M059J (cell line): ENCODE measurements around the gene NRN1. TPM values are rescaled to one million over a fixed set of nuclear protein-coding genes. Genes with fewer than 3 reads are reported as not detected.
"Not testable (repeated sequence)": the region's sequence is repeated elsewhere in the genome, so short reads cannot be mapped to it uniquely, and the experiment has no call there.

Source experiments
- DNase-seq: peaks from one replicate; pipeline ENCODE4 v3.0.0-alpha.2; 2012; ENCODE audit warnings: low read depth
- total RNA-seq: library from RNA; depleted of rRNA; stranded (reverse); fragments of >200 nt; shearing (Covaris generic); gene quantifications from 2 replicates; pipeline ENCODE4 v1.2.3, GENCODE V29; 2014

NRN1 gene
- total RNA-seq, 1 experiment from 2014 or later: 105 TPM

- no peak for DNase-seq
These were observed 22.3 kb downstream of the NRN1 start for GRCh38 chr6:5984150-5985089.

GRCh38 chr6:5981126-5982026 is 25.3 kb downstream of the NRN1 start:
- DNase-seq: peak; percentile 98

- peak; percentile 46 for DNase-seq
These were observed 26.9 kb downstream of the NRN1 start for GRCh38 chr6:5979650-5980420.

GRCh38 chr6:5976811-5977210 is 29.9 kb downstream of the NRN1 start:
- no peak for DNase-seq

- peak; percentile 97 for DNase-seq
These were observed 37.6 kb downstream of the NRN1 start for GRCh38 chr6:5968817-5969734.

- not testable (repeated sequence) for DNase-seq
These were observed 38.7 kb downstream of the NRN1 start for GRCh38 chr6:5968036-5968435.

- peak; percentile 64 for DNase-seq
These were observed 39.1 kb downstream of the NRN1 start for GRCh38 chr6:5967594-5967993.

GRCh38 chr6:5962794-5963193 is 43.9 kb downstream of the NRN1 start:
- DNase-seq: no peak

GRCh38 chr6:5961836-5962235 is 44.9 kb downstream of the NRN1 start:
- DNase-seq: no peak

GRCh38 chr6:5960456-5960855 is 46.3 kb downstream of the NRN1 start:
- no peak for DNase-seq

- no peak for DNase-seq
These were observed 47.8 kb downstream of the NRN1 start for GRCh38 chr6:5958921-5959320.

- peak; percentile 69 for DNase-seq
These were observed 49.8 kb downstream of the NRN1 start for GRCh38 chr6:5956939-5957338.

GRCh38 chr6:5950361-5950785 is 56.4 kb downstream of the NRN1 start:
- peak; percentile 73 for DNase-seq
